ENCODE results near the gene UBE2D2. TPM values are rescaled to one million over a fixed set of nuclear protein-coding genes. Genes with fewer than 3 reads are reported as not detected.

Gene UBE2D2
- polyA plus RNA-seq, 12 donors, result 86.7 to 157 (median 138) TPM; not detected in 1

GRCh38 chr5:139671096-139671841 is 110.1 kb downstream of the UBE2D2 start:
- no peak for DNase-seq

GRCh38 chr5:139675213-139675612 is 114.1 kb downstream of the UBE2D2 start:
- DNase-seq, result no peak

- DNase-seq, result no peak
Observed at GRCh38 chr5:139675825-139676224, 114.7 kb downstream of the UBE2D2 start.

GRCh38 chr5:139676406-139676805 is 115.3 kb downstream of the UBE2D2 start:
- no peak for DNase-seq

GRCh38 chr5:139676951-139677735 is 116.0 kb downstream of the UBE2D2 start:
- no peak for DNase-seq

Other genes starting within 250 kb of the UBE2D2 start
- gene PAIP2, start 219.5 kb upstream of the UBE2D2 start, polyA plus RNA-seq (ENCODE audit: insufficient read length in 12 of 12), result 100 to 1,000 TPM in 11 of 12 donors, not detected in 1; 102 to 182 (median 133) TPM
- gene SLC23A1, start 178.0 kb upstream of the UBE2D2 start, polyA plus RNA-seq (ENCODE audit: insufficient read length in 12 of 12), result 1 to 10 TPM in 1 of 12 donors, under 1 TPM in 9, not detected in 2; 0.14 to 1.5 (median 0.56) TPM
- 1 to 10 TPM in 2 of 12 donors, under 1 TPM in 8, not detected in 2; 0.10 to 3.0 (median 0.39) TPM for gene MZB1, start 171.4 kb upstream of the UBE2D2 start, polyA plus RNA-seq (ENCODE audit: insufficient read length in 12 of 12)
- 10 to 100 TPM in 11 of 12 donors, not detected in 1; 12.2 to 61.0 (median 29.0) TPM for gene PROB1, start 166.2 kb upstream of the UBE2D2 start, polyA plus RNA-seq (ENCODE audit: insufficient read length in 12 of 12)
- 10 to 100 TPM in 5 of 12 donors, 1 to 10 TPM in 5, not detected in 2; 7.1 to 13.2 (median 10.6) TPM for gene SPATA24, start 157.2 kb upstream of the UBE2D2 start, polyA plus RNA-seq (ENCODE audit: insufficient read length in 12 of 12)
- gene DNAJC18, start 121.8 kb upstream of the UBE2D2 start, polyA plus RNA-seq (ENCODE audit: insufficient read length in 12 of 12), result 10 to 100 TPM; 10.4 to 82.0 (median 27.2) TPM
- gene ECSCR, start 98.6 kb upstream of the UBE2D2 start, polyA plus RNA-seq (ENCODE audit: insufficient read length in 12 of 12), result 10 to 100 TPM in 11 of 12 donors, not detected in 1; 19.1 to 53.2 (median 34.0) TPM
- not detected for gene SMIM33, start 90.3 kb upstream of the UBE2D2 start, polyA plus RNA-seq (ENCODE audit: insufficient read length in 12 of 12)
- 10 to 100 TPM in 11 of 12 donors, not detected in 1; 17.0 to 48.5 (median 31.8) TPM for gene STING1, start 78.6 kb upstream of the UBE2D2 start, polyA plus RNA-seq (ENCODE audit: insufficient read length in 12 of 12)
- gene CXXC5, start 87.0 kb downstream of the UBE2D2 start, polyA plus RNA-seq (ENCODE audit: insufficient read length in 12 of 12), result 100 to 1,000 TPM in 3 of 12 donors, 10 to 100 TPM in 8, not detected in 1; 66.4 to 118 (median 79.4) TPM
- under 1 TPM in 10 of 12 donors, not detected in 2; 0.17 to 0.68 (median 0.34) TPM for gene PSD2, start 234.5 kb downstream of the UBE2D2 start, polyA plus RNA-seq (ENCODE audit: insufficient read length in 12 of 12)

Measured in muscle of arm (tissue), 12 donors.